ENCODE measurements around the gene SKOR2.
"Not testable (repeated sequence)": the region's sequence is repeated elsewhere in the genome, so short reads cannot be mapped to it uniquely, and the experiment has no call there.

Gene SKOR2

GRCh38 chr18:47174545-47175116 is 76.8 kb downstream of the SKOR2 start:
- DNase-seq (ENCODE audit: low read depth) = no peak
- H3K4me3 ChIP-seq (ENCODE audit: low read length) = peak overlapping the region; percentile 88

GRCh38 chr18:47172476-47172875 is 79.0 kb downstream of the SKOR2 start:
- no peak for DNase-seq (ENCODE audit: low read depth)
- TF ChIP-seq CTCF (conservative IDR thresholded peaks at IDR 0.05; ENCODE audit: low read length) = no peak
- no peak overlapping the region for H3K4me3 ChIP-seq (ENCODE audit: low read length)

More at GRCh38 chr18:47174545-47175116, 76.8 kb downstream of the SKOR2 start:
- TF ChIP-seq CTCF (conservative IDR thresholded peaks at IDR 0.05; ENCODE audit: low read length) = no peak

GRCh38 chr18:47168913-47169312 is 82.5 kb downstream of the SKOR2 start:
- no peak overlapping the region for H3K4me3 ChIP-seq (ENCODE audit: low read length)
- TF ChIP-seq CTCF (conservative IDR thresholded peaks at IDR 0.05; ENCODE audit: low read length) = no peak
- no peak for DNase-seq (ENCODE audit: low read depth)

- H3K4me3 ChIP-seq (ENCODE audit: low read length) = no peak overlapping the region
- no peak for DNase-seq (ENCODE audit: low read depth)
- TF ChIP-seq CTCF (conservative IDR thresholded peaks at IDR 0.05; ENCODE audit: low read length) = no peak
Observed at GRCh38 chr18:47168509-47168908, 83.0 kb downstream of the SKOR2 start.

- TF ChIP-seq CTCF (conservative IDR thresholded peaks at IDR 0.05; ENCODE audit: low read length) = no peak
- no peak overlapping the region for H3K4me3 ChIP-seq (ENCODE audit: low read length)
- no peak for DNase-seq (ENCODE audit: low read depth)
Observed at GRCh38 chr18:47166294-47166693, 85.2 kb downstream of the SKOR2 start.

GRCh38 chr18:47163241-47163640 is 88.2 kb downstream of the SKOR2 start:
- no peak for TF ChIP-seq CTCF (conservative IDR thresholded peaks at IDR 0.05; ENCODE audit: low read length)
- no peak overlapping the region for H3K4me3 ChIP-seq (ENCODE audit: low read length)
- DNase-seq (ENCODE audit: low read depth) = peak; percentile 52

GRCh38 chr18:47160256-47160655 is 91.2 kb downstream of the SKOR2 start:
- TF ChIP-seq CTCF (conservative IDR thresholded peaks at IDR 0.05; ENCODE audit: low read length) = no peak

GRCh38 chr18:47158404-47158803 is 93.1 kb downstream of the SKOR2 start:
- not testable (repeated sequence) for DNase-seq (ENCODE audit: low read depth); H3K4me3 ChIP-seq (ENCODE audit: low read length)

More at GRCh38 chr18:47160256-47160655, 91.2 kb downstream of the SKOR2 start:
- no peak overlapping the region for H3K4me3 ChIP-seq (ENCODE audit: low read length)
- no peak for DNase-seq (ENCODE audit: low read depth)
